HL-60 (cell line): ENCODE data around the gene SLC51B.

ENCODE experiments used
- CTCF ChIP-seq: IDR thresholded peaks from one replicate; pipeline ENCODE4 v1.5.1; 2011; ENCODE audit warnings: low read length, control low read depth, inconsistent platforms; ENCODE audit not compliant: insufficient read depth
- GABPA ChIP-seq: IDR thresholded peaks from 2 replicates; pipeline ENCODE4 v1.6.1; 2012; ENCODE audit warnings: low read depth

DNA sequence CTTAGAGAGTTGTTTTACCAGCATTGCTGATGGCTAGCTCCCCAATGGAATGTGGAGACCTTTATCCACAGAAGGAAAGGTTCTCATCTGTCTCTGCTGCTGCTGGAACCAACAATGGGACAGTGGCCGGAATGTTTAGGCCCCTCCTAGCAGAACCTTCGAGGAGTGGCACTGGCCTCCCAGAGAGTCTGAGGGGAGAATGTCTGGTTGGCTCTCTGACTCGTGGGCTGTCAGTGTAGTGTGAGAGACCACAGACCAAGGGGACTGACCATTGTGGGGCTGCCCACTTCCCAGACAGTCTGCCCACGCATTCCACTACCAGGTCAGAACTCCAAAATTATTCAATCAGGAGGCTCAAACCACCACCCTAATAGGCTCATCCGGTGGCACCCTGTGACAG, 17.5 kb downstream of the SLC51B start:
- TF ChIP-seq CTCF (no peak), GABPA (no peak)
